Subcutaneous adipose tissue (tissue), 4 donors: ENCODE results near the gene SHC4. TPM values are rescaled to one million over a fixed set of nuclear protein-coding genes. Genes with fewer than 3 reads are reported as not detected.

ENCODE experiments used
- total RNA-seq, 4 donors: library from RNA; depleted of rRNA; stranded (reverse); fragments of >200 nt; gene quantifications; one replicate each; pipeline ENCODE4 v1.1.0, GENCODE V29; 2016
- TF ChIP-seq, protein P1 (sequence below): fragments of 450-650 bp; IDR thresholded peaks from one replicate; pipeline ENCODE4 v1.5.1; 2016; ENCODE audit warnings: low read depth, mild to moderate bottlenecking, control low read depth, antibody characterized with exemption, moderate library complexity

Gene SHC4
- total RNA-seq, 4 donors from 2014 or later: 0.38 to 0.85 TPM; not detected in 2

DNA sequence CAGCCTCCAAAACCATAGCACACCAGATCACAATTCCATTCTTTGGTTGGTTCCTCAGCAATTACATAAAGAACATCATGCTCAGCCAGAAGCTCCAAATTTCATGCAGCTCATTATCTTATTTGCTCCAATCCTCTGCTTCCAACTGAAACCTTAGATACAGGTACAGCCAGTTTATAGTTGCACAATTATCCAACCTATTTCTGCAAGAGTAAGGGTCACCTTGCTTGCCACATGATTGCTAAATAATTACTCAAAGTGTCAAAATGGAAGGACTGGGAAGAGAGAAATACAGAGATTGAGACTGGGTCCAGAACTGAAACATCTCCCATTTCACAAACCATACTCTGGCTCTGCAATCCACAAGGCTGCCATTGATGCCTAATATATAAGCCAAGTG, 23.4 kb upstream of the SHC4 start:
- TF ChIP-seq, protein P1, sequence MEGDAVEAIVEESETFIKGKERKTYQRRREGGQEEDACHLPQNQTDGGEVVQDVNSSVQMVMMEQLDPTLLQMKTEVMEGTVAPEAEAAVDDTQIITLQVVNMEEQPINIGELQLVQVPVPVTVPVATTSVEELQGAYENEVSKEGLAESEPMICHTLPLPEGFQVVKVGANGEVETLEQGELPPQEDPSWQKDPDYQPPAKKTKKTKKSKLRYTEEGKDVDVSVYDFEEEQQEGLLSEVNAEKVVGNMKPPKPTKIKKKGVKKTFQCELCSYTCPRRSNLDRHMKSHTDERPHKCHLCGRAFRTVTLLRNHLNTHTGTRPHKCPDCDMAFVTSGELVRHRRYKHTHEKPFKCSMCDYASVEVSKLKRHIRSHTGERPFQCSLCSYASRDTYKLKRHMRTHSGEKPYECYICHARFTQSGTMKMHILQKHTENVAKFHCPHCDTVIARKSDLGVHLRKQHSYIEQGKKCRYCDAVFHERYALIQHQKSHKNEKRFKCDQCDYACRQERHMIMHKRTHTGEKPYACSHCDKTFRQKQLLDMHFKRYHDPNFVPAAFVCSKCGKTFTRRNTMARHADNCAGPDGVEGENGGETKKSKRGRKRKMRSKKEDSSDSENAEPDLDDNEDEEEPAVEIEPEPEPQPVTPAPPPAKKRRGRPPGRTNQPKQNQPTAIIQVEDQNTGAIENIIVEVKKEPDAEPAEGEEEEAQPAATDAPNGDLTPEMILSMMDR: no peak

DNA sequence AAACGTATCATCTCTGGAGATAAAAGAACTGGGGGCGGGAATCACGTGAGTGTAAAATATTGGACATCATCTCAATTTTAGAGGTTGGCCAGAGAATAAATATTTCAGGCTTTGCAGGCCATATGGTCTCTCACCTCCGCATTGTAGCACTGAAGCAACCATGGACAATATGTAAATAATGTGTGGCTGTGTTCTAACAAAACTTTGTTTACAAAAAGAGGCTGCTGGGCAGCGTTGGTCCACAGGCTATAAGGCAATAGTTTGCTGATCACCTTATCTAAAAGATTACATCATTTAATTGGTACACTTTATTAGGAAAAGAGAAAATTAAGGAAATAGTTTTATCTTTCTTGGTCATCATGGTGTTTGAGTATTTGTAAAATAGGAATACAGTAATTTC, 22.5 kb upstream of the SHC4 start:
- TF ChIP-seq, protein P1: no peak

DNA sequence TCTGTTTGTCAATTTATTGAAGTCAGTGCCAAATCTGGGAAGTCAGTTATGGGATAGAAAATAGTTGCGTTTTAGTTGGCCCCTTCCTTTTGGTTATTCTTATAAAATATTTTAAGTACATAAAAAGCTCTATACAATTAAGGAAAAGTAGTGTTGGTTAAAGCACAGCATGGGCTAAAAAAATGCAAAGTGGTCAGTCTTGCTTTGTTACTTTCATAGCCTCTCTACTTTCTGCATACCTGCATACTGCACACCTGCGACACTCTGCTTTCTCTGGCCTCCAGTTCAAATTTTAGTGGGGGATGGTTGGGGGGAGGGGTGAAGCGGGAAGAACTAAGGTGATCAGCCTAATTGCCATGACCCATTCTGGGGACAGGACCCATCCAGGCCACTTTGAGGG, 21.8 kb upstream of the SHC4 start:
- TF ChIP-seq, protein P1: no peak

DNA sequence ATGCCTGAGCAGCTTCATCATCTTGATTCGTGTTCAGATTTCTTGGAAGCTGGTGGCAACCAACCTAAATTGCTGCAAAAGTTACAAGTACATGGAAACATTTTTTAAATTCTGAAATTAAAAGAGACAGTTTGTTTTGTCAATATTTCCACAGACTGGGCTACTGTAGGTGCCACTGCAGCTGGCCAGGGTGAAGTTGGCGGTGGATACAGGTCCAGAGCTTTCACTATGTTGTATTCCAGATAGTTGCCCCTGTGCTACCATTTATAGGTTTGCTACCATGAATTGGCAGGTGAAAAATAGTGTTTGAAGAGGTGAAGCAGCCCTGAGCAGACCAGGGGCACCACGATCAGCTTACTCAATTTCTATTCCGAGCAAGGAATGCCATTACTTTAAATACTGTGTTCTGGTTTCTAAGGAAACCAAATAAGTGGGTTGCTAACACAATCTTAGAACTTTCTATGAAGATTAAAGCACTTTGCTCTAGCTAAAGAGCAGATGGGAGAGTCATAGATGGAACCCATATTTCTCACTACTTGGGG, 21.2 kb upstream of the SHC4 start:
- TF ChIP-seq, protein P1: no peak

DNA sequence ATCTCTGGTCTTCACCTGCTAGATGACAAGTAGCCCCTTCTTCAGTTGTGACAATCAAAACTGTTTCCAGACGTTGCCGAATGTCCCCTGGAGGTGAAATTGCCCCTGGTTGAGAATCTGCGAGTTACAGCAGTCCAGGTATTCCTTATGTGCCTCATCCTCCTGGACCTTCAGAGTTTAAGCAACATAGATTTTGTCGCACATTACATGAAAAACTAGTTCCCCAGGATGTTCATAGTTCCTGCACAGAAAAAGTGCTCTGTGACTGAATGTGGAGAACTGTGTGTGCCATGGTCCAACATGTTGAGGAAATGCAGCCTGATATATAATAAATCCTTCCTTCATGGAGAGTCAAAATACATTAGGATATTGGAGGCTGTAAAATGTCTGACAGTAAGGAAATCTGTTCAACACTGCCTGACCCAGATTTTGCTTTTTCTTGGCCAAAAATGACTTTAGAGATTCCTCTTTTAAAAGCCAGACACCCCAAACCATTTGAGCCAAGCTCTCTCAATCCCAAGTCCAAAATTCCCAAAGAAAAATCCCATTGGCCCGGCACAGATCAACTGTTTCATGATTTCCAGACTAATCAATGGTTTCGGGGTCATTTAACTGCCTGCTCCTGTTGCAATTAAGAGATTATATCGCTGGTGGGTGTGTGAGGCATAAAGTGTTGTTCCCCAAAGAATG, 20.4 kb upstream of the SHC4 start:
- TF ChIP-seq, protein P1: no peak

DNA sequence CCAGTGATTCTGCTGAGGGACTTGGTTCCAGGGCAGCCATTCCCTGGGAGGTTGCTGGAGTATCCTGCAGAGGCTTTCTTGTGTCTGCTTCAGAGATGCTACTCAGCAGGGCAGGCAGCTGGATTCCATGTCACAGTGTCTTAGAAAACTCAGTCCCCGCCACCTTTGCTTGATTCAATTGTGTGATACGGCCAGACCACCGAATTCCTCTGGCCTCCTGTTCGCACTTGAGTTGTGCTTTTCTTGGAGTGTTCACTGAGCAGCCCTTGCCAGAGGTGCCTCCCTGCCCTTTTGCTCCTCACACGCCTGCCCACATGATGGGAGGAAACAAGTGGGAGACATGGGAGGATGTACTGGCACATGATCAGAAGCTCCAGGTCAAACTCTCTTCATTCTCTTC, 19.6 kb upstream of the SHC4 start:
- TF ChIP-seq, protein P1: no peak

DNA sequence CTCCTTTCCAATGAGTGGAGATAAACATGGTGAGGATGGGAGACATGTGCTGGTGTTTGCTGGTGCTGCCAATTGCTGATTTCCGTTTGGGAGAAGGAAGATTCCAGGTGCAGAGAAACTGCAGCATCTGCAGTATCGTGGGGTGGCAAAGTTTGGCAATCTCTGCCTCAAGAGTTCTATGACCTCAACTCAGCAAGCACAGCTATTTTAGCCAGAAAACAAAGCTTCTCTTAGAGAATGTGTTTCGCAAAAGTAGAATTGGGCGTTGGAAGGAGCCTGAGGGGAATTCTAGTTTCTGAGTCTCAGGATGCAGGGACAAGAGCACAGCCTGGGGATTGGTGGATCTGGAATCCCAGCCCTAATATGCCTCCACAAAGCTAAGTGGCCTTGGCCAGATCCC, 18.2 kb upstream of the SHC4 start:
- TF ChIP-seq, protein P1: no peak
